Esophagus (tissue), 2 donors: ENCODE measurements around the gene CENPB. TPM values are rescaled to one million over a fixed set of nuclear protein-coding genes. Genes with fewer than 3 reads are reported as not detected.
"Not testable (repeated sequence)": the region's sequence is repeated elsewhere in the genome, so short reads cannot be mapped to it uniquely, and the experiment has no call there.

Experiments used
- H3K27ac ChIP-seq, 2 donors: one replicate each; pipeline ENCODE4 v1.5.1; 2013; ENCODE audit warnings: low read depth in 2 of 2, mild to moderate bottlenecking in 2 of 2, inconsistent platforms in 1 of 2, low read length in 1 of 2, moderate library complexity in 1 of 2
- H3K27me3 ChIP-seq, 2 donors: one replicate each; pipeline ENCODE4 v1.6.1; 2013; ENCODE audit warnings: low read length in 2 of 2, control low read depth in 1 of 2, mild to moderate bottlenecking in 1 of 2; ENCODE audit not compliant: insufficient read depth in 2 of 2, control insufficient read depth in 1 of 2
- H3K36me3 ChIP-seq, 2 donors: one replicate each; pipeline ENCODE4 v1.6.1; 2013; ENCODE audit warnings: low read length in 1 of 2; ENCODE audit not compliant: control insufficient read depth in 2 of 2, insufficient read depth in 2 of 2
- H3K4me1 ChIP-seq, 2 donors: one replicate each; pipeline ENCODE4 v1.6.1; 2013; ENCODE audit warnings: low read length in 1 of 2; ENCODE audit not compliant: control insufficient read depth in 2 of 2, insufficient read depth in 2 of 2
- H3K4me3 ChIP-seq, 2 donors: one replicate each; pipeline ENCODE4 v1.5.1; 2013; ENCODE audit warnings: low read length in 2 of 2, mild to moderate bottlenecking in 2 of 2, low read depth in 1 of 2, moderate library complexity in 1 of 2
- H3K9me3 ChIP-seq, 2 donors: one replicate each; pipeline ENCODE4 v1.6.1; 2013; ENCODE audit warnings: mild to moderate bottlenecking in 2 of 2, low read depth in 1 of 2, low read length in 1 of 2, moderate library complexity in 1 of 2; ENCODE audit not compliant: control insufficient read depth in 2 of 2, insufficient read depth in 1 of 2
- WGBS, 2 donors: extraction: QIAGEN DNeasy Blood & Tissue Kit; methylation state at CpG; one replicate each; pipeline ENCODE4 v1.1.7; 2013; 5-methylcytosine and 5-hydroxymethylcytosine counted together
- polyA plus RNA-seq, 2 donors: library from polyadenylated mRNA; stranded (reverse); fragments of 200-250 nt; gene quantifications; one replicate each; pipeline ENCODE4 v1.2.3, GENCODE V29; 2013
- donor health status: healthy with polysubstance abuse.
- donor health status: Bipolar disorder and iron deficiency.

Gene CENPB
- 10 to 100 TPM; 33.3 to 43.4 TPM for polyA plus RNA-seq

- peak within 1 kb of the TSS; percentile 84 to 92 for H3K27ac ChIP-seq
- H3K36me3 ChIP-seq = peaks cover 0 to 9% of the 10 kb centered on the region in 2 donors
- 2% methylated on average over 46 to 70 of the region's 70 CpGs for WGBS, 2 donors
- no peaks in the 10 kb centered on the region for H3K9me3 ChIP-seq
- peaks cover 18 to 35% of the 10 kb centered on the region in 2 donors for H3K4me1 ChIP-seq
- H3K27me3 ChIP-seq = no peaks in the 10 kb centered on the region
- H3K4me3 ChIP-seq = peak within 1 kb of the TSS; percentile 81 to 86
Measured at GRCh38 chr20:3786665-3787323, at the start of gene CENPB. Gene CENPB, minus strand, starts transcription at chr20:3786740. Its CDS starts 257 bp downstream, at chr20:3786483.

- Histone ChIP-seq H3K36me3 (no peaks in the 10 kb centered on the region), H3K4me3 (no peak overlapping the region), H3K9me3 (no peaks in the 10 kb centered on the region), H3K4me1 (no peaks in the 10 kb centered on the region), H3K27ac (no peak overlapping the region), H3K27me3 (no peaks in the 10 kb centered on the region)
- 96 to 98% methylated on average over 4 of the region's 4 CpGs for WGBS, 2 donors
Measured at GRCh38 chr20:3836132-3836531, 49.6 kb upstream of the CENPB start.

DNA sequence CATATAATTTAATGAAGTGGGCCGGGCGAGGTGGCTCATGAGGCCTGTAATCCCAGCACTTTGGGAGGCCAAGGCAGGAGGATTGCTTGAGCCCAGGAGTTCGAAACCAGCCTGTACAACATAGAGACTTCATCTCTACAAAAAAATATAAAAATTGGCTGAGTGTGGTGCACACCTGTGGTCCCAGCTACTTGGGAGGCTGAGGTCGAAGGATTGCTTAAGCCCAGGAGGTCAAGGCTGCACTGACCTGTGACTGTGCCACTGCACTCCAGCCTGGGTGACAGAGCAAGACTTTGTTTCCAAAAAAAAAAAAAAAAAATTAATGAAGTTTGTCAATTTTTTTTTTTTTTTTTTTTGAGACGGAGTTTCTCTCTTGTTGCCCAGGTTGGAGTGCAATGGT, 43.4 kb upstream of the CENPB start:
- H3K27ac ChIP-seq, H3K9me3 ChIP-seq, H3K36me3 ChIP-seq, H3K4me3 ChIP-seq, H3K27me3 ChIP-seq, H3K4me1 ChIP-seq: not testable (repeated sequence)
- WGBS, 2 donors = 97% methylated on average over 5 of the region's 5 CpGs

GRCh38 chr20:3828798-3829197, 42.3 kb upstream of the CENPB start:
- Histone ChIP-seq H3K27me3 (no peaks in the 10 kb centered on the region), H3K4me1 (no peaks in the 10 kb centered on the region), H3K36me3 (peaks cover 9 to 13% of the 10 kb centered on the region in 2 donors), H3K9me3 (no peaks in the 10 kb centered on the region), H3K27ac (no peak overlapping the region), H3K4me3 (no peak overlapping the region)
- 93 to 100% methylated on average over 3 of the region's 3 CpGs for WGBS, 2 donors

DNA sequence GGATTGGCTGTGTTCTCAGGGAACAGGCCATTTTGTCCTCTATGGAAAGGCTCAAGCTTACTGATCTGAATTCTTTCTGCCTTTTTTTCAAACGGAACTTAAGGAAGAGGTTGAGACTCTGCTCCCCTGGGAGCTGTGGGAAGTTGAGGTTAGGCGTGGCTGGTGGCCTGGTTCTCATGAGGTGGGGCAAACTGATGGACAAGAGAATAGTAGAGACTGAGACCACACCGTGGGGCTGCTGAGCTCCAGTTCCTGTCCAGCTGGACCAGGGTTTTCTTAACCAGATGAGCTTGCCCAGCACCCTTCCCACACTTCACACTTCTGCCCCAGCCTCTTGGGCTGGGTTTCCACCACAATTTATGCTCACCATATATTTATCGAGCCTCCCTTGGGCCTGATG, 39.9 kb upstream of the CENPB start:
- H3K4me1 ChIP-seq = no peaks in the 10 kb centered on the region
- H3K9me3 ChIP-seq = no peaks in the 10 kb centered on the region
- no peak overlapping the region for H3K4me3 ChIP-seq
- peaks cover 10 to 27% of the 10 kb centered on the region in 2 donors for H3K36me3 ChIP-seq
- H3K27ac ChIP-seq = no peak overlapping the region
- no peaks in the 10 kb centered on the region for H3K27me3 ChIP-seq
- WGBS, 2 donors = 76 to 77% methylated on average over 4 of the region's 4 CpGs

GRCh38 chr20:3825526-3825925, 39.0 kb upstream of the CENPB start:
- Histone ChIP-seq H3K27ac (no peak overlapping the region), H3K4me3 (no peak overlapping the region), H3K27me3 (no peaks in the 10 kb centered on the region), H3K36me3 (peaks cover 10 to 27% of the 10 kb centered on the region in 2 donors), H3K9me3 (no peaks in the 10 kb centered on the region), H3K4me1 (no peaks in the 10 kb centered on the region)
- 79 to 81% methylated on average over 7 of the region's 7 CpGs for WGBS, 2 donors

GRCh38 chr20:3823881-3824280, 37.3 kb upstream of the CENPB start:
- no peaks in the 10 kb centered on the region for H3K27me3 ChIP-seq
- H3K9me3 ChIP-seq = no peaks in the 10 kb centered on the region
- peaks cover 10 to 27% of the 10 kb centered on the region in 2 donors for H3K36me3 ChIP-seq
- WGBS, 2 donors = 92 to 93% methylated on average over 20 of the region's 20 CpGs
- H3K4me1 ChIP-seq = peaks cover under 1 to 2% of the 10 kb centered on the region in 2 donors
- no peak overlapping the region for H3K4me3 ChIP-seq
- H3K27ac ChIP-seq = no peak overlapping the region

GRCh38 chr20:3821996-3822395, 35.5 kb upstream of the CENPB start:
- Histone ChIP-seq H3K27ac (no peak overlapping the region), H3K4me1 (peaks cover 6 to 11% of the 10 kb centered on the region in 2 donors), H3K36me3 (peaks cover 10 to 23% of the 10 kb centered on the region in 2 donors), H3K9me3 (no peaks in the 10 kb centered on the region), H3K27me3 (no peaks in the 10 kb centered on the region), H3K4me3 (no peak overlapping the region)
- 93 to 95% methylated on average over 14 of the region's 14 CpGs for WGBS, 2 donors

- H3K4me1 ChIP-seq = peaks cover 6 to 11% of the 10 kb centered on the region in 2 donors
- 35 to 37% methylated on average over 20 of the region's 20 CpGs for WGBS, 2 donors
- peaks cover 8 to 23% of the 10 kb centered on the region in 2 donors for H3K36me3 ChIP-seq
- H3K9me3 ChIP-seq = no peaks in the 10 kb centered on the region
- H3K4me3 ChIP-seq = peak overlapping the region; percentile 73 to 82
- H3K27me3 ChIP-seq = no peaks in the 10 kb centered on the region
- peak overlapping the region; percentile 98 to 100 for H3K27ac ChIP-seq
Measured at GRCh38 chr20:3820901-3821727, 34.6 kb upstream of the CENPB start.
